ENCODE measurements around the gene CLTA. TPM values are rescaled to one million over a fixed set of nuclear protein-coding genes. Genes with fewer than 3 reads are reported as not detected.
A peak's percentile ranks its signal among the peaks of the same experiment; 100 is the strongest.

Gene CLTA
- total RNA-seq, 4 donors from 2014 or later, result 165 to 247 (median 223) TPM

DNA sequence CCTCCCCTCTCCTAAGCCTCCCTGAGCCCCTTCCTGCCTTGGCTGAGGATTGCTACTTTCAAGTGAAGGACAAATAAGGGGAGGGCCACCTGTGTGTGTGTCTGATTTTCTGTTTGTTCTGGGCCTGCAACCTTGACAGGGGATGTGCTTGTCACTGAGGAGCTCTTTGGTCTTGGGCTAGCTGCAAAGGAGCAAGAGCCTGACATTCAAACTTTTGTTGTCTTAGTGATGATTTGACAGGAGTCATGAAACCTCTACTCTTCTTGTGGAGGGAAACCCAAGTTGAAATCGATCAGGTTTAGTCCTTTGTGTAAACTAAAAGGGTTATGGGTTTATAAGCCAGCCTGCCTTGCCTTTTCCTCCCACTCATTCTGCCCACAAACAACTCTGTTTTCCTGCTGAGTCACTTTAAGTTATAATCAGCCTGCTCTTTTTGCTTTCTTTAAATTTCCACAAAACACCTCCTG, 16.9 kb downstream of the CLTA start:
- Histone ChIP-seq H3K27ac (peak overlapping the region in 2 of 4 donors; percentile 12 to 33), H3K9me3 (no peaks in the 10 kb centered on the region), H3K27me3 (no peaks in the 10 kb centered on the region), H3K36me3 (peaks cover 7 to 98% (median 33%) of the 10 kb centered on the region in 3 donors), H3K4me1 (peaks cover 0 to 52% (median 15%) of the 10 kb centered on the region in 4 donors), H3K4me3 (no peak overlapping the region)
- TF ChIP-seq EP300 (IDR thresholded peaks at IDR 0.05), result no peak
- TF ChIP-seq, protein P1, sequence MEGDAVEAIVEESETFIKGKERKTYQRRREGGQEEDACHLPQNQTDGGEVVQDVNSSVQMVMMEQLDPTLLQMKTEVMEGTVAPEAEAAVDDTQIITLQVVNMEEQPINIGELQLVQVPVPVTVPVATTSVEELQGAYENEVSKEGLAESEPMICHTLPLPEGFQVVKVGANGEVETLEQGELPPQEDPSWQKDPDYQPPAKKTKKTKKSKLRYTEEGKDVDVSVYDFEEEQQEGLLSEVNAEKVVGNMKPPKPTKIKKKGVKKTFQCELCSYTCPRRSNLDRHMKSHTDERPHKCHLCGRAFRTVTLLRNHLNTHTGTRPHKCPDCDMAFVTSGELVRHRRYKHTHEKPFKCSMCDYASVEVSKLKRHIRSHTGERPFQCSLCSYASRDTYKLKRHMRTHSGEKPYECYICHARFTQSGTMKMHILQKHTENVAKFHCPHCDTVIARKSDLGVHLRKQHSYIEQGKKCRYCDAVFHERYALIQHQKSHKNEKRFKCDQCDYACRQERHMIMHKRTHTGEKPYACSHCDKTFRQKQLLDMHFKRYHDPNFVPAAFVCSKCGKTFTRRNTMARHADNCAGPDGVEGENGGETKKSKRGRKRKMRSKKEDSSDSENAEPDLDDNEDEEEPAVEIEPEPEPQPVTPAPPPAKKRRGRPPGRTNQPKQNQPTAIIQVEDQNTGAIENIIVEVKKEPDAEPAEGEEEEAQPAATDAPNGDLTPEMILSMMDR (IDR thresholded peaks at IDR 0.05), result no peak
- TF ChIP-seq POLR2A (IDR thresholded peaks at IDR 0.05), result no peak
- no peak for DNase-seq (ENCODE audit: low spot score in 2 of 2)
- 25 to 32% methylated on average over 1 of the region's 1 CpG for WGBS, 2 donors

DNA sequence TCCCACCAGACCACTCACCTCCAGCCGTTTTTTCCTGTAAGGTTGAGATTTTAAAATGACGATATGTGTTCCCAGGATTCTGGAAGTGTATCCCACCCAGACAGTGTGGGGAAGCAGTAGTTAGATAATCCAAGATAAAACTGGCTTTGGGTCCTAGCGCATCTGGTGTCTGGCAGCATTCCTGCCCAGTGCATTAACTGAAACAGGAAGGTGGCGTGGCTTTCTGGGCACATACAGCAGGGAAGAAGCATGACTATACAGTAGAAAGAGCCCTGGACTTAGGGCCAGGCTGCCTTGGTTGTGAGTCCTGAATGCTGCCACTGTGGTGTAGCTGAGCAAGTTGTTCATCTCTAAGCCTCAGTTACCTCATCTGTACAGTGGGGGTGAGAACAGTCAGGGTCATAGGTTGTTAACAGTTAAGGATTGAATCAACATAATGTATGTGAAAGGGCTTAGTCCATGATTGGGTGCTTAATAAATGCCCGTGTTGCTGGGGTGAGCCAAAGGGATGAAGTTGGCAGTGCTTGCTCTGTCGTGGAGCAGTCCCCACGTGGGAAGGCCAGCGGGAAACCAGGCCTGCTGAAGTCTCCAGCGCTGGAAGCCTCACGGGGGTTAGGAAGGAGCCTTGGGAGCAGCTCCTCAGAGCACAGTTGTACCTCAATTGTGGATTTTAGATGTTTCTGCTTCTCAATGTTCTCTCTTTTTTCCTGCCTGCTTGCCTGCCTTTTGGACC, 18.0 kb downstream of the CLTA start:
- WGBS, 2 donors, result 79 to 81% methylated on average over 10 of the region's 10 CpGs
- Histone ChIP-seq H3K36me3 (peaks cover 7 to 98% (median 25%) of the 10 kb centered on the region in 3 donors), H3K27me3 (no peaks in the 10 kb centered on the region), H3K9me3 (no peaks in the 10 kb centered on the region), H3K27ac (peak overlapping the region in 1 of 4 donors; percentile 16), H3K4me1 (peaks cover 0 to 58% (median 15%) of the 10 kb centered on the region in 4 donors), H3K4me3 (no peak overlapping the region)
- DNase-seq (ENCODE audit: low spot score in 2 of 2), result no peak
- TF ChIP-seq, protein P1 (IDR thresholded peaks at IDR 0.05), result no peak

DNA sequence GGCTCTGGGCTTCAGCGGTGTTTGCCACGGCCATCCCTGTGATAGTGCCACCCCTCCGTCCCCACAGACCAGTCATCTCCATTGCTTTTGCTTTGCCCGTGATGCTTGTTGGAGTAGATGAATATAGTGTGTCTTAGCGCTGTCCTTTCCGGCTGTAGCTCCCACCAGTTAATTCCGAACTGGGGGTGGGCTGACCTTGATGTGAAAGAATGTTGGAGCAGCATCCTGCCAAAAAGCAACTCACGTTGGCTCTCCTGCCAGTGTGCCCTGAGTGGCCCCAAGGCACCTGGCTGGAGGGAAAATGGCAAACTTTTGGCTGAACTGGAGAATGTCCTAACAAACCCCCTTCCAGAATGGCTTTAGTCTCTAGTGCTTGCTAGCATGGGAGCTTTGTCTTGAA, 20.0 kb downstream of the CLTA start:
- no peak overlapping the region for H3K4me3 ChIP-seq
- no peaks in the 10 kb centered on the region for H3K27me3 ChIP-seq
- peaks cover 0 to 72% (median 15%) of the 10 kb centered on the region in 4 donors for H3K4me1 ChIP-seq
- TF ChIP-seq, protein P1 (IDR thresholded peaks at IDR 0.05), result no peak
- TF ChIP-seq EP300 (IDR thresholded peaks at IDR 0.05) (no peak), POLR2A (IDR thresholded peaks at IDR 0.05) (no peak)
- WGBS, 2 donors, result 71 to 74% methylated on average over 8 of the region's 8 CpGs
- no peaks in the 10 kb centered on the region for H3K9me3 ChIP-seq
- H3K36me3 ChIP-seq, result peaks cover 3 to 94% (median 4%) of the 10 kb centered on the region in 3 donors
- peak overlapping the region in 1 of 4 donors; percentile 22 for H3K27ac ChIP-seq
- DNase-seq (ENCODE audit: low spot score in 2 of 2), result no peak

DNA sequence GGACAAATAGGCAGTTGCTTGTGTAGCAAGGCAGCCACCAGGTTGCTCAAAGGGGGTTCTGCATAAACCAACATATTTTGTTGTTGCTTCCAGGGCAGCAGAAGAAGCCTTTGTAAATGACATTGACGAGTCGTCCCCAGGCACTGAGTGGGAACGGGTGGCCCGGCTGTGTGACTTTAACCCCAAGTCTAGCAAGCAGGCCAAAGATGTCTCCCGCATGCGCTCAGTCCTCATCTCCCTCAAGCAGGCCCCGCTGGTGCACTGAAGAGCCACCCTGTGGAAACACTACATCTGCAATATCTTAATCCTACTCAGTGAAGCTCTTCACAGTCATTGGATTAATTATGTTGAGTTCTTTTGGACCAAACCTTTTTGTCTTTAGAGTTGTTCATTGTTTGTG, 20.8 kb downstream of the CLTA start:
- DNase-seq (ENCODE audit: low spot score in 2 of 2), result no peak
- H3K36me3 ChIP-seq, result peaks cover 2 to 94% (median 3%) of the 10 kb centered on the region in 3 donors
- TF ChIP-seq POLR2A (IDR thresholded peaks at IDR 0.05), result no peak
- no peak for TF ChIP-seq EP300 (IDR thresholded peaks at IDR 0.05)
- TF ChIP-seq, protein P1 (IDR thresholded peaks at IDR 0.05), result no peak
- no peak overlapping the region for H3K4me3 ChIP-seq
- 68% methylated on average over 7 of the region's 7 CpGs for WGBS, 2 donors
- H3K27me3 ChIP-seq, result no peaks in the 10 kb centered on the region
- peaks cover 0 to 72% (median 15%) of the 10 kb centered on the region in 4 donors for H3K4me1 ChIP-seq
- no peaks in the 10 kb centered on the region for H3K9me3 ChIP-seq
- peak overlapping the region in 1 of 4 donors; percentile 22 for H3K27ac ChIP-seq

DNA sequence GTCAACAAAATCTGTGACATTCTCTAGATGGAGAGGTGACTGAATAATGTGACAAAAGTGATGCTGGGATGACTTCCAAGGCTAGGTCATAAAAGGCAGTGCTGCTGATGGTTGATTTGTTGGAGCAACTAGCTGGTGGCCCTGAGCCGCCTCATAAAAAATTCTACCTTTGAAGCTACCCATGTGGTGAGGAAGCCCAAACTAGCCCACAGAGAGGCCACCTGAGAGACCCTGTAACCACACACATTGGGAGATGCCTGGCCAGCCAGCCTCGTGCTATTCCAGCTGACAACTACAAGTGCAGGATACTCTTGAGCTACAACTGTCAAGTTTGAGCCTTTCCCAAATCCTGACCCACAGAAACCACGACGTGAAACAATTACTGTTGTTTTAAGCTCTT, 22.7 kb downstream of the CLTA start:
- no peak for DNase-seq (ENCODE audit: low spot score in 2 of 2)
- TF ChIP-seq EP300 (IDR thresholded peaks at IDR 0.05), result no peak
- H3K36me3 ChIP-seq, result peaks cover 0 to 94% (median 0%) of the 10 kb centered on the region in 3 donors
- no peaks in the 10 kb centered on the region for H3K9me3 ChIP-seq
- no peak overlapping the region for H3K4me3 ChIP-seq
- H3K27ac ChIP-seq, result peak overlapping the region in 1 of 4 donors; percentile 33
- H3K27me3 ChIP-seq, result no peaks in the 10 kb centered on the region
- 74 to 78% methylated on average over 4 of the region's 4 CpGs for WGBS, 2 donors
- H3K4me1 ChIP-seq, result peaks cover 0 to 55% (median 6%) of the 10 kb centered on the region in 4 donors
